WTC11 (cell line): ENCODE data around the gene FBP1. TPM values are rescaled to one million over a fixed set of nuclear protein-coding genes. Genes with fewer than 3 reads are reported as not detected.
A peak's percentile ranks its signal among the peaks of the same experiment; 100 is the strongest.

Source experiments
- ATAC-seq: fragments of 200-7000 bp; cut with Tn5 transposase; 2 replicates; pipeline ENCODE4 v1.10.0; 2021; ENCODE audit warnings: mild to moderate bottlenecking, moderate library complexity
- CTCF ChIA-PET: fragments of 300-600 bp; sonication (Branson Sonifier 250); formaldehyde crosslinking; loops from one replicate; lab custom pipeline; 2021; ENCODE audit warnings: antibody characterized with exemption; lab: Charles Lee
- POLR2A ChIA-PET: fragments of 350-600 bp; sonication (Branson Sonifier 250); formaldehyde crosslinking; loops from one replicate; lab custom pipeline; 2021; ENCODE audit warnings: antibody characterized with exemption; lab: Charles Lee
- DNase-seq: peaks from one replicate; pipeline ENCODE4 v3.0.0; 2021; ENCODE audit warnings: low spot score
- H3K27ac Mint-ChIP-seq: 2 replicates; pipeline ENCODE4 v1.8.0; 2021; ENCODE audit warnings: mixed read lengths
- H3K27me3 Mint-ChIP-seq: 2 replicates; pipeline ENCODE4 v1.8.0; 2021; ENCODE audit warnings: low read depth, mild to moderate bottlenecking, moderate library complexity, mixed read lengths
- H3K36me3 Mint-ChIP-seq: 2 replicates; pipeline ENCODE4 v1.8.0; 2021; ENCODE audit warnings: mixed read lengths
- H3K4me1 Mint-ChIP-seq: 2 replicates; pipeline ENCODE4 v1.8.0; 2022; ENCODE audit warnings: mixed read lengths
- H3K4me3 Mint-ChIP-seq: 2 replicates; pipeline ENCODE4 v1.8.0; 2021; ENCODE audit warnings: mild to moderate bottlenecking, moderate library complexity, mixed read lengths
- H3K9me3 Mint-ChIP-seq: 2 replicates; pipeline ENCODE4 v1.8.0; 2021; ENCODE audit warnings: mixed read lengths
- ETV6 ChIP-seq: sonication (generic); formaldehyde crosslinking; IDR thresholded peaks from 2 replicates; pipeline ENCODE4 v1.8.1; 2022; ENCODE audit warnings: mild to moderate bottlenecking, missing genetic modification reagents
- FOXP1 ChIP-seq: sonication (generic); formaldehyde crosslinking; IDR thresholded peaks from 2 replicates; pipeline ENCODE4 v1.8.0; 2022; ENCODE audit warnings: missing genetic modification reagents, mild to moderate bottlenecking, moderate library complexity, borderline replicate concordance
- GABPB1 ChIP-seq: sonication (generic); formaldehyde crosslinking; IDR thresholded peaks from 2 replicates; pipeline ENCODE4 v1.8.1; 2023; ENCODE audit warnings: mild to moderate bottlenecking, missing genetic modification reagents
- IRF2 ChIP-seq: sonication (generic); formaldehyde crosslinking; IDR thresholded peaks from 2 replicates; pipeline ENCODE4 v1.8.0; 2022; ENCODE audit warnings: low read depth, missing genetic modification reagents, borderline replicate concordance
- MXD4 ChIP-seq: fragments of 250-450 bp; sonication (Bioruptor Pico); IDR thresholded peaks from 2 replicates; pipeline ENCODE4 v1.8.0; 2021; ENCODE audit warnings: mild to moderate bottlenecking, moderate library complexity, borderline replicate concordance
- NFATC4 ChIP-seq: fragments of 250-450 bp; sonication (Bioruptor Pico); IDR thresholded peaks from 2 replicates; pipeline ENCODE4 v1.9.0; 2021; ENCODE audit warnings: mild to moderate bottlenecking
- NFE2L1 ChIP-seq: sonication (generic); formaldehyde crosslinking; IDR thresholded peaks from 2 replicates; pipeline ENCODE4 v1.8.1; 2023; ENCODE audit warnings: missing genetic modification reagents
- NR2C2 ChIP-seq: sonication (generic); formaldehyde crosslinking; IDR thresholded peaks from 2 replicates; pipeline ENCODE4 v1.8.0; 2022; ENCODE audit warnings: mild to moderate bottlenecking, missing genetic modification reagents
- RORB ChIP-seq: fragments of 250-450 bp; sonication (Bioruptor Pico); IDR thresholded peaks from 2 replicates; pipeline ENCODE4 v1.9.0; 2021; ENCODE audit warnings: mild to moderate bottlenecking
- SMAD3 ChIP-seq: sonication (generic); formaldehyde crosslinking; IDR thresholded peaks from 2 replicates; pipeline ENCODE4 v1.8.0; 2022; ENCODE audit warnings: missing genetic modification reagents, mild to moderate bottlenecking, borderline replicate concordance
- TEAD1 ChIP-seq: sonication (generic); formaldehyde crosslinking; IDR thresholded peaks from 2 replicates; pipeline ENCODE4 v1.8.0; 2022; ENCODE audit warnings: mild to moderate bottlenecking, missing genetic modification reagents
- ZBTB21 ChIP-seq: sonication (generic); formaldehyde crosslinking; IDR thresholded peaks from 2 replicates; pipeline ENCODE4 v1.8.1; 2023; ENCODE audit warnings: mild to moderate bottlenecking, missing genetic modification reagents, borderline replicate concordance
- total RNA-seq: library from RNA; stranded (reverse); gene quantifications from 3 replicates; pipeline ENCODE4 v1.2.3, GENCODE V29; 2021
- TF ChIP-seq, protein P1 (sequence below): sonication (generic); formaldehyde crosslinking; IDR thresholded peaks from 2 replicates; pipeline ENCODE4 v1.8.0; 2022; ENCODE audit warnings: mild to moderate bottlenecking, missing genetic modification reagents
- TF ChIP-seq, protein P2 (sequence below): fragments of 250-450 bp; sonication (Bioruptor Pico); IDR thresholded peaks from 2 replicates; pipeline ENCODE4 v1.9.0; 2021; ENCODE audit warnings: moderate library complexity, mild to moderate bottlenecking, inconsistent platforms, borderline replicate concordance
- TF ChIP-seq, protein P3 (sequence below): sonication (generic); formaldehyde crosslinking; IDR thresholded peaks from 2 replicates; pipeline ENCODE4 v1.8.0; 2022; ENCODE audit warnings: missing genetic modification reagents
- TF ChIP-seq, protein P4 (sequence below): sonication (generic); formaldehyde crosslinking; IDR thresholded peaks from 2 replicates; pipeline ENCODE4 v1.8.1; 2022; ENCODE audit warnings: missing genetic modification reagents, borderline replicate concordance
- TF ChIP-seq, protein P5 (sequence below): sonication (generic); formaldehyde crosslinking; IDR thresholded peaks from 2 replicates; pipeline ENCODE4 v1.8.1; 2023; ENCODE audit warnings: mild to moderate bottlenecking, missing genetic modification reagents, moderate library complexity
- TF ChIP-seq, protein P6 (sequence below): sonication (generic); formaldehyde crosslinking; IDR thresholded peaks from 2 replicates; pipeline ENCODE4 v1.8.1; 2022; ENCODE audit warnings: low read depth, missing genetic modification reagents, borderline replicate concordance
- TF ChIP-seq, protein P7 (sequence below): fragments of 200-600 bp; IDR thresholded peaks from 2 replicates; pipeline ENCODE4 v1.8.0; 2022; ENCODE audit warnings: antibody characterized with exemption
- TF ChIP-seq, protein P8 (sequence below): sonication (generic); formaldehyde crosslinking; IDR thresholded peaks from 2 replicates; pipeline ENCODE4 v1.8.0; 2022; ENCODE audit warnings: mild to moderate bottlenecking, missing genetic modification reagents
- TF ChIP-seq, protein P9 (sequence below): sonication (generic); formaldehyde crosslinking; IDR thresholded peaks from 2 replicates; pipeline ENCODE4 v1.8.1; 2023; ENCODE audit warnings: mild to moderate bottlenecking, missing genetic modification reagents, moderate library complexity

FBP1 gene
- total RNA-seq, 1 experiment from 2014 or later = 6.4 TPM

DNA sequence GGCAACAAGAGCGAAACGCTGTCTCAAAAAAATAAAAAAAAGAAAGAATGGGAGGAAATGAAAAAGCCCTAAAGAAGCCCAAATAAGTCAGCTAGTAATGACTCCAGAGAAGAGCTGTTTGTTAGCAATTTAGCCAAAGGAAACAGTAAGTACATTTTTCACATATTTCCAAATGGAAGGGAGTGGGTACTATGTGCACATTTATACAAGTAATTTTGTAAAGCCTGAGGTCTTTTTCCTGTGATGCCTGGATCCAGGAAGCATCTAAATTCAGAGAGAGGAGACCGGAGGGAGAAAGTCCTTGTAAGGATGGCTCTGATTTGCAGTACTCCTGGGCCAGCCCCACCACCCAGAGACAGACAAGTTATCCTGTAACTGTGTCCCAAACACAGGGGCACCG is 14.7 kb downstream of the FBP1 start:
- TF ChIP-seq, protein P1, sequence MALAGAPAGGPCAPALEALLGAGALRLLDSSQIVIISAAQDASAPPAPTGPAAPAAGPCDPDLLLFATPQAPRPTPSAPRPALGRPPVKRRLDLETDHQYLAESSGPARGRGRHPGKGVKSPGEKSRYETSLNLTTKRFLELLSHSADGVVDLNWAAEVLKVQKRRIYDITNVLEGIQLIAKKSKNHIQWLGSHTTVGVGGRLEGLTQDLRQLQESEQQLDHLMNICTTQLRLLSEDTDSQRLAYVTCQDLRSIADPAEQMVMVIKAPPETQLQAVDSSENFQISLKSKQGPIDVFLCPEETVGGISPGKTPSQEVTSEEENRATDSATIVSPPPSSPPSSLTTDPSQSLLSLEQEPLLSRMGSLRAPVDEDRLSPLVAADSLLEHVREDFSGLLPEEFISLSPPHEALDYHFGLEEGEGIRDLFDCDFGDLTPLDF = no peak
- TF ChIP-seq TEAD1 (no peak), IRF2 (no peak), MXD4 (no peak), NFATC4 (CRISPR knock-in tag) (no peak), ZBTB21 (no peak), FOXP1 (CRISPR knock-in tag) (no peak), RORB (CRISPR knock-in tag) (no peak), NFE2L1 (no peak)
- TF ChIP-seq, protein P2, sequence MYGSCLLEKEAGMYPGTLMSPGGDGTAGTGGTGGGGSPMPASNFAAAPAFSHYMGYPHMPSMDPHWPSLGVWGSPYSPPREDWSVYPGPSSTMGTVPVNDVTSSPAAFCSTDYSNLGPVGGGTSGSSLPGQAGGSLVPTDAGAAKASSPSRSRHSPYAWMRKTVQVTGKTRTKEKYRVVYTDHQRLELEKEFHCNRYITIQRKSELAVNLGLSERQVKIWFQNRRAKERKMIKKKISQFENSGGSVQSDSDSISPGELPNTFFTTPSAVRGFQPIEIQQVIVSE (CRISPR knock-in tag) = no peak
- TF ChIP-seq, protein P3, sequence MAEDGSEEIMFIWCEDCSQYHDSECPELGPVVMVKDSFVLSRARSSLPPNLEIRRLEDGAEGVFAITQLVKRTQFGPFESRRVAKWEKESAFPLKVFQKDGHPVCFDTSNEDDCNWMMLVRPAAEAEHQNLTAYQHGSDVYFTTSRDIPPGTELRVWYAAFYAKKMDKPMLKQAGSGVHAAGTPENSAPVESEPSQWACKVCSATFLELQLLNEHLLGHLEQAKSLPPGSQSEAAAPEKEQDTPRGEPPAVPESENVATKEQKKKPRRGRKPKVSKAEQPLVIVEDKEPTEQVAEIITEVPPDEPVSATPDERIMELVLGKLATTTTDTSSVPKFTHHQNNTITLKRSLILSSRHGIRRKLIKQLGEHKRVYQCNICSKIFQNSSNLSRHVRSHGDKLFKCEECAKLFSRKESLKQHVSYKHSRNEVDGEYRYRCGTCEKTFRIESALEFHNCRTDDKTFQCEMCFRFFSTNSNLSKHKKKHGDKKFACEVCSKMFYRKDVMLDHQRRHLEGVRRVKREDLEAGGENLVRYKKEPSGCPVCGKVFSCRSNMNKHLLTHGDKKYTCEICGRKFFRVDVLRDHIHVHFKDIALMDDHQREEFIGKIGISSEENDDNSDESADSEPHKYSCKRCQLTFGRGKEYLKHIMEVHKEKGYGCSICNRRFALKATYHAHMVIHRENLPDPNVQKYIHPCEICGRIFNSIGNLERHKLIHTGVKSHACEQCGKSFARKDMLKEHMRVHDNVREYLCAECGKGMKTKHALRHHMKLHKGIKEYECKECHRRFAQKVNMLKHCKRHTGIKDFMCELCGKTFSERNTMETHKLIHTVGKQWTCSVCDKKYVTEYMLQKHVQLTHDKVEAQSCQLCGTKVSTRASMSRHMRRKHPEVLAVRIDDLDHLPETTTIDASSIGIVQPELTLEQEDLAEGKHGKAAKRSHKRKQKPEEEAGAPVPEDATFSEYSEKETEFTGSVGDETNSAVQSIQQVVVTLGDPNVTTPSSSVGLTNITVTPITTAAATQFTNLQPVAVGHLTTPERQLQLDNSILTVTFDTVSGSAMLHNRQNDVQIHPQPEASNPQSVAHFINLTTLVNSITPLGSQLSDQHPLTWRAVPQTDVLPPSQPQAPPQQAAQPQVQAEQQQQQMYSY (CRISPR knock-in tag) = no peak
- TF ChIP-seq, protein P4, sequence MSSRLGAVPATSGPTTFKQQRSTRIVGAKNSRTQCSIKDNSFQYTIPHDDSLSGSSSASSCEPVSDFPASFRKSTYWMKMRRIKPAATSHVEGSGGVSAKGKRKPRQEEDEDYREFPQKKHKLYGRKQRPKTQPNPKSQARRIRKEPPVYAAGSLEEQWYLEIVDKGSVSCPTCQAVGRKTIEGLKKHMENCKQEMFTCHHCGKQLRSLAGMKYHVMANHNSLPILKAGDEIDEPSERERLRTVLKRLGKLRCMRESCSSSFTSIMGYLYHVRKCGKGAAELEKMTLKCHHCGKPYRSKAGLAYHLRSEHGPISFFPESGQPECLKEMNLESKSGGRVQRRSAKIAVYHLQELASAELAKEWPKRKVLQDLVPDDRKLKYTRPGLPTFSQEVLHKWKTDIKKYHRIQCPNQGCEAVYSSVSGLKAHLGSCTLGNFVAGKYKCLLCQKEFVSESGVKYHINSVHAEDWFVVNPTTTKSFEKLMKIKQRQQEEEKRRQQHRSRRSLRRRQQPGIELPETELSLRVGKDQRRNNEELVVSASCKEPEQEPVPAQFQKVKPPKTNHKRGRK (CRISPR knock-in tag) = no peak
- TF ChIP-seq, protein P5, sequence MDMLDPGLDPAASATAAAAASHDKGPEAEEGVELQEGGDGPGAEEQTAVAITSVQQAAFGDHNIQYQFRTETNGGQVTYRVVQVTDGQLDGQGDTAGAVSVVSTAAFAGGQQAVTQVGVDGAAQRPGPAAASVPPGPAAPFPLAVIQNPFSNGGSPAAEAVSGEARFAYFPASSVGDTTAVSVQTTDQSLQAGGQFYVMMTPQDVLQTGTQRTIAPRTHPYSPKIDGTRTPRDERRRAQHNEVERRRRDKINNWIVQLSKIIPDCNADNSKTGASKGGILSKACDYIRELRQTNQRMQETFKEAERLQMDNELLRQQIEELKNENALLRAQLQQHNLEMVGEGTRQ (CRISPR knock-in tag) = no peak
- TF ChIP-seq, protein P6, sequence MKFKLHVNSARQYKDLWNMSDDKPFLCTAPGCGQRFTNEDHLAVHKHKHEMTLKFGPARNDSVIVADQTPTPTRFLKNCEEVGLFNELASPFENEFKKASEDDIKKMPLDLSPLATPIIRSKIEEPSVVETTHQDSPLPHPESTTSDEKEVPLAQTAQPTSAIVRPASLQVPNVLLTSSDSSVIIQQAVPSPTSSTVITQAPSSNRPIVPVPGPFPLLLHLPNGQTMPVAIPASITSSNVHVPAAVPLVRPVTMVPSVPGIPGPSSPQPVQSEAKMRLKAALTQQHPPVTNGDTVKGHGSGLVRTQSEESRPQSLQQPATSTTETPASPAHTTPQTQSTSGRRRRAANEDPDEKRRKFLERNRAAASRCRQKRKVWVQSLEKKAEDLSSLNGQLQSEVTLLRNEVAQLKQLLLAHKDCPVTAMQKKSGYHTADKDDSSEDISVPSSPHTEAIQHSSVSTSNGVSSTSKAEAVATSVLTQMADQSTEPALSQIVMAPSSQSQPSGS (CRISPR knock-in tag) = no peak
- Mint-ChIP-seq H3K27ac (no peak overlapping the region), H3K4me1 (peaks cover 3% of the 10 kb centered on the region; the same call in 1 of the 2 replicates), H3K9me3 (no peaks in the 10 kb centered on the region), H3K36me3 (no peaks in the 10 kb centered on the region), H3K4me3 (no peak overlapping the region), H3K27me3 (no peaks in the 10 kb centered on the region)
- no peak for ATAC-seq
- no peak for DNase-seq
- CTCF ChIA-PET = interaction anchor here (2.3 to 3.1 kb wide), 2 partner anchors 13 to 71 kb away, joined by 11 to 25 read pairs; partner anchors contain the start of gene PCAT7
- POLR2A ChIA-PET = no interaction called here

DNA sequence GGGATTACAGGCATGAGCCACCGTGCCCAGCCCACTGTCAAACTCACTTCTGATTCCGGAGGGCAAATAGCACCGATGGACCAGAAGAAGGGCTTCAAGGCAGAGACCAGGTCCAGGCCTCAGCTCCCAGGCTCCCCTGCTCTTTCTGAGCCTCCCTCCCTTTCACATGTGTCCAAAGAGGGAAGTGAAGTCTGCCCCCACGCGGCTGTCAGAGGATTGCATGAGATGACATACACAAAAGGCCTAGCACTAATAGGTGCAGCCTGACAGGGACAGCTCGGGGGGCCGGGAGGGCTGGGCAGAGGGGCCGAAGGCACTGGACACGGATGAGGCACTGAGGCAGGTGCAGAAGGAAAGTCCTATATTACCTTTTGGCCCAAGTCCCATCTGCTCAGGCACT is 16.1 kb downstream of the FBP1 start:
- H3K27me3 Mint-ChIP-seq = no peaks in the 10 kb centered on the region
- H3K9me3 Mint-ChIP-seq = no peaks in the 10 kb centered on the region
- no peak overlapping the region for H3K27ac Mint-ChIP-seq
- CTCF ChIA-PET = interaction anchor here (0.5 to 3.1 kb wide), 23 partner anchors 9 to 1261 kb away, joined by 3 to 25 read pairs (median 4); partner anchors contain the start of genes FBP1 and PCAT7
- no peaks in the 10 kb centered on the region for H3K36me3 Mint-ChIP-seq
- ATAC-seq = peak; percentile 91
- H3K4me1 Mint-ChIP-seq = peaks cover 3% of the 10 kb centered on the region; the same call in 1 of the 2 replicates
- POLR2A ChIA-PET = interaction anchor here (0.9 kb wide), 1 partner anchor 69 kb away, joined by 5 read pairs; the partner anchor contains the start of gene PCAT7
- no peak overlapping the region for H3K4me3 Mint-ChIP-seq
- TF ChIP-seq, protein P7, sequence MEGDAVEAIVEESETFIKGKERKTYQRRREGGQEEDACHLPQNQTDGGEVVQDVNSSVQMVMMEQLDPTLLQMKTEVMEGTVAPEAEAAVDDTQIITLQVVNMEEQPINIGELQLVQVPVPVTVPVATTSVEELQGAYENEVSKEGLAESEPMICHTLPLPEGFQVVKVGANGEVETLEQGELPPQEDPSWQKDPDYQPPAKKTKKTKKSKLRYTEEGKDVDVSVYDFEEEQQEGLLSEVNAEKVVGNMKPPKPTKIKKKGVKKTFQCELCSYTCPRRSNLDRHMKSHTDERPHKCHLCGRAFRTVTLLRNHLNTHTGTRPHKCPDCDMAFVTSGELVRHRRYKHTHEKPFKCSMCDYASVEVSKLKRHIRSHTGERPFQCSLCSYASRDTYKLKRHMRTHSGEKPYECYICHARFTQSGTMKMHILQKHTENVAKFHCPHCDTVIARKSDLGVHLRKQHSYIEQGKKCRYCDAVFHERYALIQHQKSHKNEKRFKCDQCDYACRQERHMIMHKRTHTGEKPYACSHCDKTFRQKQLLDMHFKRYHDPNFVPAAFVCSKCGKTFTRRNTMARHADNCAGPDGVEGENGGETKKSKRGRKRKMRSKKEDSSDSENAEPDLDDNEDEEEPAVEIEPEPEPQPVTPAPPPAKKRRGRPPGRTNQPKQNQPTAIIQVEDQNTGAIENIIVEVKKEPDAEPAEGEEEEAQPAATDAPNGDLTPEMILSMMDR = peak; percentile 48; the same call in 1 of the 2 replicates
- TF ChIP-seq NR2C2 (CRISPR knock-in tag) (no peak), FOXP1 (CRISPR knock-in tag) (peak; percentile 41; the same call in 1 of the 2 replicates), SMAD3 (CRISPR knock-in tag) (no peak), GABPB1 (CRISPR knock-in tag) (peak; percentile 53), ETV6 (CRISPR knock-in tag) (no peak)
- TF ChIP-seq, protein P8, sequence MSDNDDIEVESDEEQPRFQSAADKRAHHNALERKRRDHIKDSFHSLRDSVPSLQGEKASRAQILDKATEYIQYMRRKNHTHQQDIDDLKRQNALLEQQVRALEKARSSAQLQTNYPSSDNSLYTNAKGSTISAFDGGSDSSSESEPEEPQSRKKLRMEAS (CRISPR knock-in tag) = peak; percentile 68; the same call in 1 of the 2 replicates
- TF ChIP-seq, protein P9, sequence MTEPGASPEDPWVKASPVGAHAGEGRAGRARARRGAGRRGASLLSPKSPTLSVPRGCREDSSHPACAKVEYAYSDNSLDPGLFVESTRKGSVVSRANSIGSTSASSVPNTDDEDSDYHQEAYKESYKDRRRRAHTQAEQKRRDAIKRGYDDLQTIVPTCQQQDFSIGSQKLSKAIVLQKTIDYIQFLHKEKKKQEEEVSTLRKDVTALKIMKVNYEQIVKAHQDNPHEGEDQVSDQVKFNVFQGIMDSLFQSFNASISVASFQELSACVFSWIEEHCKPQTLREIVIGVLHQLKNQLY (CRISPR knock-in tag) = no peak
- TF ChIP-seq, all 79 proteins: peak for 4
- peak; percentile 79 for DNase-seq
